Upper lobe of left lung (tissue), 6 donors: Measurements from ENCODE around the gene IGSF21. TPM values are rescaled to one million over a fixed set of nuclear protein-coding genes. Genes with fewer than 3 reads are reported as not detected.

Experiments
- ATAC-seq, 2 donors: fragments of 200-7000 bp; cut with Tn5 transposase; one replicate each; pipeline ENCODE4 v1.9.1; 2022; ENCODE audit warnings: mild to moderate bottlenecking in 2 of 2, moderate library complexity in 2 of 2; ENCODE audit not compliant: low FRiP score in 2 of 2
- DNase-seq, 2 donors: peaks; one replicate each; pipeline ENCODE4 v3.0.0-alpha.2; 2019 to 2020
- H3K27ac ChIP-seq, 4 donors: fragments of 200-600 bp; sonication (generic); one replicate each; pipeline ENCODE4 v1.5.1; 2016 to 2019
- H3K27me3 ChIP-seq, 4 donors: fragments of 200-600 bp; sonication (generic); one replicate each; pipeline ENCODE4 v1.5.1; 2017 to 2019
- H3K36me3 ChIP-seq, 4 donors: fragments of 200-600 bp; sonication (generic); one replicate each; pipeline ENCODE4 v1.5.1; 2016 to 2019
- H3K4me1 ChIP-seq, 4 donors: fragments of 200-600 bp; sonication (generic); one replicate each; pipeline ENCODE4 v1.5.1; 2018 to 2019
- H3K4me3 ChIP-seq, 4 donors: fragments of 200-600 bp; sonication (generic); one replicate each; pipeline ENCODE4 v1.5.1; 2017 to 2019; ENCODE audit warnings: mild to moderate bottlenecking in 2 of 4, moderate library complexity in 1 of 4
- H3K9me3 ChIP-seq, 4 donors: fragments of 200-600 bp; sonication (generic); one replicate each; pipeline ENCODE4 v1.5.1; 2018 to 2019
- CTCF ChIP-seq, 6 experiments: fragments of 450-650 bp in 4 of 6; fragments of 200-600 bp in 2 of 6; sonication (generic) in 2 of 6; IDR thresholded peaks; one replicate each; pipeline ENCODE4 v1.5.1; 2016 to 2019; ENCODE audit warnings: antibody characterized with exemption in 6 of 6
- EP300 ChIP-seq, 4 donors: sonication (generic); formaldehyde crosslinking; IDR thresholded peaks; one replicate each; pipeline ENCODE4 v1.5.1; 2017; ENCODE audit warnings: antibody characterized with exemption in 4 of 4, control low read depth in 2 of 4
- POLR2A ChIP-seq, 4 donors: fragments of 450-650 bp; IDR thresholded peaks; one replicate each; pipeline ENCODE4 v1.5.1; 2016 to 2017; ENCODE audit warnings: antibody characterized with exemption in 4 of 4, mild to moderate bottlenecking in 2 of 4
- POLR2AphosphoS5 ChIP-seq, 2 donors: sonication (generic); formaldehyde crosslinking; IDR thresholded peaks; one replicate each; pipeline ENCODE4 v1.5.1; 2017; ENCODE audit warnings: antibody characterized with exemption in 2 of 2
- WGBS, 2 donors: methylation state at CpG; one replicate each; pipeline ENCODE4 v1.1.5; 2017 to 2018; 5-methylcytosine and 5-hydroxymethylcytosine counted together
- total RNA-seq, 6 donors: library from RNA; depleted of rRNA in 4 of 6; stranded (reverse); fragments of >200 nt in 4 of 6; gene quantifications; one replicate each; pipeline versions ENCODE4 v1.1.0 to v1.2.1, GENCODE V29; 2016 to 2021
- donor health status: DM: no; HTN: no; CAD: no; lungs with moderate emphysema.
- donor health status: DM: no; HTN: yes; CAD: no; lungs with severe emphysema.

IGSF21 gene
- total RNA-seq, 6 donors from 2014 or later, result 1.1 to 2.9 (median 2.0) TPM; not detected in 1

- no peak for DNase-seq
- 72 to 82% methylated on average over 7 to 8 of the region's 8 CpGs for WGBS, 2 donors
- H3K9me3 ChIP-seq, result peaks cover 0 to 20% (median 6%) of the 10 kb centered on the region in 4 donors
- no peak for ATAC-seq
- no peak for TF ChIP-seq EP300 (IDR thresholded peaks at IDR 0.05)
- TF ChIP-seq POLR2AphosphoS5 (IDR thresholded peaks at IDR 0.05), result no peak
- TF ChIP-seq POLR2A (IDR thresholded peaks at IDR 0.05), result no peak
- no peak for TF ChIP-seq CTCF (IDR thresholded peaks at IDR 0.05)
- H3K36me3 ChIP-seq, result no peaks in the 10 kb centered on the region
- no peaks in the 10 kb centered on the region for H3K4me1 ChIP-seq
- no peak overlapping the region for H3K27ac ChIP-seq
- H3K27me3 ChIP-seq, result no peaks in the 10 kb centered on the region
- no peak overlapping the region for H3K4me3 ChIP-seq
Observed at GRCh38 chr1:18409609-18410237, 302.1 kb downstream of the IGSF21 start.

- no peak overlapping the region for H3K27ac ChIP-seq
- peaks cover 0 to 20% (median 6%) of the 10 kb centered on the region in 4 donors for H3K9me3 ChIP-seq
- no peaks in the 10 kb centered on the region for H3K36me3 ChIP-seq
- WGBS, 2 donors, result 63 to 67% methylated on average over 12 to 13 of the region's 13 CpGs
- no peaks in the 10 kb centered on the region for H3K27me3 ChIP-seq
- DNase-seq, result peak in 1 of 2 donors; percentile 47
- TF ChIP-seq POLR2AphosphoS5 (IDR thresholded peaks at IDR 0.05), result no peak
- TF ChIP-seq POLR2A (IDR thresholded peaks at IDR 0.05), result no peak
- TF ChIP-seq EP300 (IDR thresholded peaks at IDR 0.05), result no peak
- no peak for TF ChIP-seq CTCF (IDR thresholded peaks at IDR 0.05)
- no peaks in the 10 kb centered on the region for H3K4me1 ChIP-seq
- H3K4me3 ChIP-seq, result no peak overlapping the region
- no peak for ATAC-seq
Observed at GRCh38 chr1:18410407-18410806, 302.8 kb downstream of the IGSF21 start.

GRCh38 chr1:18411321-18411720 is 303.7 kb downstream of the IGSF21 start:
- Histone ChIP-seq H3K4me1 (no peaks in the 10 kb centered on the region), H3K36me3 (no peaks in the 10 kb centered on the region), H3K4me3 (no peak overlapping the region), H3K27me3 (no peaks in the 10 kb centered on the region), H3K9me3 (peaks cover 0 to 20% (median 6%) of the 10 kb centered on the region in 4 donors), H3K27ac (no peak overlapping the region)
- WGBS, 2 donors, result 80 to 93% methylated on average over 2 of the region's 2 CpGs
- ATAC-seq (no peak), DNase-seq (no peak)
- TF ChIP-seq POLR2A (IDR thresholded peaks at IDR 0.05) (no peak), POLR2AphosphoS5 (IDR thresholded peaks at IDR 0.05) (no peak), EP300 (IDR thresholded peaks at IDR 0.05) (no peak), CTCF (IDR thresholded peaks at IDR 0.05) (no peak)

- no peak for TF ChIP-seq POLR2AphosphoS5 (IDR thresholded peaks at IDR 0.05)
- no peak for TF ChIP-seq EP300 (IDR thresholded peaks at IDR 0.05)
- no peak for TF ChIP-seq CTCF (IDR thresholded peaks at IDR 0.05)
- TF ChIP-seq POLR2A (IDR thresholded peaks at IDR 0.05), result no peak
- Histone ChIP-seq H3K36me3 (no peaks in the 10 kb centered on the region), H3K27me3 (no peaks in the 10 kb centered on the region), H3K9me3 (peaks cover 0 to 20% (median 6%) of the 10 kb centered on the region in 4 donors), H3K4me3 (no peak overlapping the region), H3K4me1 (no peaks in the 10 kb centered on the region), H3K27ac (no peak overlapping the region)
- no peak for ATAC-seq
- 87% methylated on average over 8 of the region's 8 CpGs for WGBS, 2 donors
- no peak for DNase-seq
Observed at GRCh38 chr1:18411820-18412641, 304.4 kb downstream of the IGSF21 start.
